Nucleus accumbens (tissue), 56 donors: ENCODE results near the gene TNFRSF18.
"Not testable (repeated sequence)": the region's sequence is repeated elsewhere in the genome, so short reads cannot be mapped to it uniquely, and the experiment has no call there.

ENCODE experiments used
- DNase-seq, 56 donors: peaks; one replicate each; lab custom pipeline; 2025; lab: John Stamatoyannopoulos, UW

TNFRSF18 gene

GRCh38 chr1:1199961-1200875 is 6.2 kb downstream of the TNFRSF18 start:
- DNase-seq: no peak

- no peak for DNase-seq
Observed at GRCh38 chr1:1199141-1199960, 7.0 kb downstream of the TNFRSF18 start.

- DNase-seq: no peak
Observed at GRCh38 chr1:1198423-1199140, 7.8 kb downstream of the TNFRSF18 start.

GRCh38 chr1:1197551-1198422 is 8.6 kb downstream of the TNFRSF18 start:
- DNase-seq: no peak

GRCh38 chr1:1197188-1197500 is 9.2 kb downstream of the TNFRSF18 start:
- no peak for DNase-seq

- DNase-seq: no peak
Observed at GRCh38 chr1:1196431-1197187, 9.8 kb downstream of the TNFRSF18 start.

GRCh38 chr1:1195726-1196125 is 10.7 kb downstream of the TNFRSF18 start:
- DNase-seq: not testable (repeated sequence)

GRCh38 chr1:1194723-1195122 is 11.7 kb downstream of the TNFRSF18 start:
- DNase-seq: no peak

GRCh38 chr1:1191734-1192133 is 14.7 kb downstream of the TNFRSF18 start:
- DNase-seq: no peak

- DNase-seq: no peak
Observed at GRCh38 chr1:1189111-1189510, 17.3 kb downstream of the TNFRSF18 start.

GRCh38 chr1:1187938-1188337 is 18.5 kb downstream of the TNFRSF18 start:
- DNase-seq: no peak

GRCh38 chr1:1185101-1185765 is 21.2 kb downstream of the TNFRSF18 start:
- DNase-seq: peak in 39 of 56 donors; percentile 7 to 74 (median 39)

- no peak for DNase-seq
Observed at GRCh38 chr1:1183833-1184775, 22.3 kb downstream of the TNFRSF18 start.

GRCh38 chr1:1183221-1183747 is 23.1 kb downstream of the TNFRSF18 start:
- DNase-seq: no peak

GRCh38 chr1:1182491-1183220 is 23.7 kb downstream of the TNFRSF18 start:
- no peak for DNase-seq

GRCh38 chr1:1181938-1182410 is 24.4 kb downstream of the TNFRSF18 start:
- DNase-seq: no peak
